Activated CD8-positive, alpha-beta memory T cell treated with anti-CD3 and anti-CD28 coated beads, Interleukin-2, amount 10 ng/mL, durations not matched to agents 7 days and 5 days (primary cell): Measurements from ENCODE around the gene ZNRD2. TPM values are rescaled to one million over a fixed set of nuclear protein-coding genes. Genes with fewer than 3 reads are reported as not detected.

Experiments
- ATAC-seq: fragments of 150-1000 bp; cut with Tn5 transposase; one replicate; pipeline ENCODE4 v1.10.0; 2021; ENCODE audit warnings: moderate library complexity
- CTCF ChIA-PET: fragments of 350-600 bp; sonication (Branson Sonifier 250); formaldehyde crosslinking; loops from one replicate; lab custom pipeline; 2021; ENCODE audit warnings: antibody characterized with exemption; lab: Charles Lee
- DNase-seq: peaks from one replicate; pipeline ENCODE4 v3.0.0-alpha.2; 2020
- H3K27ac Mint-ChIP-seq: one replicate; pipeline ENCODE4 v1.8.0; 2021; ENCODE audit warnings: mild to moderate bottlenecking, mixed read lengths
- H3K27me3 Mint-ChIP-seq: one replicate; pipeline ENCODE4 v1.8.0; 2021; ENCODE audit warnings: mixed read lengths
- H3K36me3 Mint-ChIP-seq: one replicate; pipeline ENCODE4 v1.8.0; 2021; ENCODE audit warnings: mild to moderate bottlenecking, mixed read lengths
- H3K4me1 Mint-ChIP-seq: one replicate; pipeline ENCODE4 v1.8.0; 2021; ENCODE audit warnings: mixed read lengths
- H3K4me3 Mint-ChIP-seq: one replicate; pipeline ENCODE4 v1.8.0; 2021; ENCODE audit warnings: mild to moderate bottlenecking, moderate library complexity, mixed read lengths
- H3K9me3 Mint-ChIP-seq: one replicate; pipeline ENCODE4 v1.8.0; 2022; ENCODE audit warnings: low read depth, mixed read lengths
- total RNA-seq, 2 experiments: library from RNA; stranded (reverse); gene quantifications; one replicate each; pipeline ENCODE4 v1.2.3, GENCODE V29; 2021

Gene ZNRD2
- total RNA-seq, 2 experiments from 2014 or later: 42.1 to 45.5 TPM

- Mint-ChIP-seq H3K9me3 (no peaks in the 10 kb centered on the region), H3K36me3 (peaks cover 7% of the 10 kb centered on the region), H3K4me1 (peaks cover 22% of the 10 kb centered on the region), H3K27me3 (no peaks in the 10 kb centered on the region), H3K4me3 (no peak overlapping the region), H3K27ac (peak overlapping the region; percentile 56)
- CTCF ChIA-PET: interaction anchor here (0.9 to 2.2 kb wide), 8 partner anchors 9 to 64 kb away, joined by 3 to 12 read pairs (median 3); partner anchors contain the start of gene EHBP1L1
- ATAC-seq (no peak), DNase-seq (no peak)
Observed at GRCh38 chr11:65529475-65530156, 40.7 kb upstream of the ZNRD2 start.

- Mint-ChIP-seq H3K4me3 (no peak overlapping the region), H3K4me1 (peaks cover 22% of the 10 kb centered on the region), H3K36me3 (peaks cover 7% of the 10 kb centered on the region), H3K27me3 (no peaks in the 10 kb centered on the region), H3K9me3 (no peaks in the 10 kb centered on the region), H3K27ac (peak overlapping the region; percentile 56)
- peak; percentile 48 for ATAC-seq
- DNase-seq: peak; percentile 53
- CTCF ChIA-PET: interaction anchor here (0.9 to 2.0 kb wide), 5 partner anchors 8 to 64 kb away, joined by 3 to 12 read pairs (median 3); partner anchors contain the start of gene EHBP1L1
Observed at GRCh38 chr11:65530157-65530496, 40.1 kb upstream of the ZNRD2 start.

- Mint-ChIP-seq H3K4me3 (no peak overlapping the region), H3K9me3 (no peaks in the 10 kb centered on the region), H3K27me3 (no peaks in the 10 kb centered on the region), H3K36me3 (peaks cover 3% of the 10 kb centered on the region), H3K27ac (no peak overlapping the region), H3K4me1 (peaks cover 8% of the 10 kb centered on the region)
- ATAC-seq (no peak), DNase-seq (peak; percentile 39)
- CTCF ChIA-PET: no interaction called here
Observed at GRCh38 chr11:65532388-65533064, 37.8 kb upstream of the ZNRD2 start.

GRCh38 chr11:65535102-65535501 lies 35.2 kb upstream of the ZNRD2 start:
- H3K36me3 Mint-ChIP-seq: peaks cover 3% of the 10 kb centered on the region
- ATAC-seq: no peak
- H3K27me3 Mint-ChIP-seq: no peaks in the 10 kb centered on the region
- H3K27ac Mint-ChIP-seq: no peak overlapping the region
- no peaks in the 10 kb centered on the region for H3K9me3 Mint-ChIP-seq
- no peak overlapping the region for H3K4me3 Mint-ChIP-seq
- peak; percentile 41 for DNase-seq
- CTCF ChIA-PET: interaction anchor here (12.7 kb wide), 1 partner anchor 55 kb away, joined by 209 read pairs; the partner anchor contains the start of gene KCNK7
- peaks cover 1% of the 10 kb centered on the region for H3K4me1 Mint-ChIP-seq

GRCh38 chr11:65536412-65537295 lies 33.6 kb upstream of the ZNRD2 start:
- no peak overlapping the region for H3K27ac Mint-ChIP-seq
- peaks cover 3% of the 10 kb centered on the region for H3K36me3 Mint-ChIP-seq
- no peak for DNase-seq
- no peaks in the 10 kb centered on the region for H3K27me3 Mint-ChIP-seq
- peaks cover 5% of the 10 kb centered on the region for H3K4me1 Mint-ChIP-seq
- H3K9me3 Mint-ChIP-seq: no peaks in the 10 kb centered on the region
- ATAC-seq: no peak
- H3K4me3 Mint-ChIP-seq: no peak overlapping the region
- CTCF ChIA-PET: interaction anchor here (1.2 to 12.7 kb wide), 4 partner anchors 23 to 54 kb away, joined by 3 to 209 read pairs (median 6); partner anchors contain the start of genes FAM89B, KCNK7 and ZNRD2

- Mint-ChIP-seq H3K27me3 (no peaks in the 10 kb centered on the region), H3K9me3 (no peaks in the 10 kb centered on the region), H3K4me1 (peaks cover 8% of the 10 kb centered on the region), H3K27ac (no peak overlapping the region), H3K4me3 (no peak overlapping the region), H3K36me3 (peaks cover 3% of the 10 kb centered on the region)
- DNase-seq: no peak
- CTCF ChIA-PET: interaction anchor here (1.2 to 12.7 kb wide), 4 partner anchors 22 to 53 kb away, joined by 3 to 209 read pairs (median 6); partner anchors contain the start of genes FAM89B, KCNK7 and ZNRD2
- no peak for ATAC-seq
Observed at GRCh38 chr11:65537296-65537597, 33.0 kb upstream of the ZNRD2 start.

- Mint-ChIP-seq H3K4me1 (peaks cover 8% of the 10 kb centered on the region), H3K27me3 (no peaks in the 10 kb centered on the region), H3K4me3 (no peak overlapping the region), H3K27ac (no peak overlapping the region), H3K9me3 (no peaks in the 10 kb centered on the region), H3K36me3 (peaks cover 4% of the 10 kb centered on the region)
- CTCF ChIA-PET: interaction anchor here (1.6 to 19.4 kb wide), 4 partner anchors 8 to 53 kb away, joined by 3 to 388 read pairs (median 107); partner anchors contain the start of genes FAM89B, KCNK7, LTBP3 and ZNRD2
- ATAC-seq (no peak), DNase-seq (no peak)
Observed at GRCh38 chr11:65537620-65538231, 32.6 kb upstream of the ZNRD2 start.

GRCh38 chr11:65538232-65538914 lies 31.9 kb upstream of the ZNRD2 start:
- H3K4me3 Mint-ChIP-seq: no peak overlapping the region
- no peak overlapping the region for H3K27ac Mint-ChIP-seq
- CTCF ChIA-PET: interaction anchor here (0.6 to 19.4 kb wide), 4 partner anchors 9 to 85 kb away, joined by 3 to 388 read pairs (median 106); partner anchors contain the start of genes FAM89B, KCNK7, LTBP3 and ZNRD2
- H3K9me3 Mint-ChIP-seq: no peaks in the 10 kb centered on the region
- no peaks in the 10 kb centered on the region for H3K27me3 Mint-ChIP-seq
- ATAC-seq: no peak
- peaks cover 8% of the 10 kb centered on the region for H3K4me1 Mint-ChIP-seq
- DNase-seq: peak; percentile 40
- peaks cover 2% of the 10 kb centered on the region for H3K36me3 Mint-ChIP-seq

- peaks cover 8% of the 10 kb centered on the region for H3K4me1 Mint-ChIP-seq
- H3K4me3 Mint-ChIP-seq: no peak overlapping the region
- H3K36me3 Mint-ChIP-seq: peaks cover 1% of the 10 kb centered on the region
- H3K27me3 Mint-ChIP-seq: no peaks in the 10 kb centered on the region
- CTCF ChIA-PET: interaction anchor here (0.6 to 19.4 kb wide), 22 partner anchors 8 to 506 kb away, joined by 3 to 388 read pairs (median 7); partner anchors contain the start of genes EHBP1L1, FAM89B, KCNK7 and LTBP3
- ATAC-seq (no peak), DNase-seq (no peak)
- H3K27ac Mint-ChIP-seq: no peak overlapping the region
- no peaks in the 10 kb centered on the region for H3K9me3 Mint-ChIP-seq
Observed at GRCh38 chr11:65538915-65539743, 31.1 kb upstream of the ZNRD2 start.

- Mint-ChIP-seq H3K9me3 (no peaks in the 10 kb centered on the region), H3K27ac (no peak overlapping the region), H3K4me3 (peak overlapping the region; percentile 81), H3K27me3 (no peaks in the 10 kb centered on the region), H3K4me1 (peaks cover 8% of the 10 kb centered on the region), H3K36me3 (peaks cover 1% of the 10 kb centered on the region)
- CTCF ChIA-PET: interaction anchor here (0.6 to 19.4 kb wide), 33 partner anchors 9 to 761 kb away, joined by 3 to 388 read pairs (median 6); partner anchors contain the start of genes EHBP1L1, FAM89B, KCNK7 and LTBP3
- ATAC-seq: peak; percentile 77
- DNase-seq: peak; percentile 50
Observed at GRCh38 chr11:65539744-65540289, 30.5 kb upstream of the ZNRD2 start.
